H9 (cell line): Measurements from ENCODE around the gene SRRT. TPM values are rescaled to one million over a fixed set of nuclear protein-coding genes. Genes with fewer than 3 reads are reported as not detected.
"Not testable (repeated sequence)": the region's sequence is repeated elsewhere in the genome, so short reads cannot be mapped to it uniquely, and the experiment has no call there.

ENCODE experiments used
- DNase-seq: peaks from one replicate; pipeline ENCODE4 v3.0.0-alpha.2; 2017
- H2AFZ ChIP-seq: one replicate; pipeline ENCODE4 v1.6.1; 2013; ENCODE audit warnings: mild to moderate bottlenecking, low read length, control low read depth, moderate library complexity
- H2AK5ac ChIP-seq: 2 replicates; pipeline ENCODE4 v1.6.1; 2013; ENCODE audit warnings: low read length, control low read depth, mixed read lengths; ENCODE audit not compliant: insufficient read length
- H2BK120ac ChIP-seq: one replicate; pipeline ENCODE4 v1.6.1; 2013; ENCODE audit warnings: low read depth, mild to moderate bottlenecking, low read length, control low read depth, inconsistent platforms; ENCODE audit not compliant: poor library complexity, severe bottlenecking
- H2BK12ac ChIP-seq: 2 replicates; pipeline ENCODE4 v1.6.1; 2013; ENCODE audit warnings: low read length, control low read depth, mixed read lengths, low read depth; ENCODE audit not compliant: insufficient read length
- H2BK15ac ChIP-seq: 2 replicates; pipeline ENCODE4 v1.6.1; 2013; ENCODE audit warnings: low read depth, low read length, control low read depth
- H2BK20ac ChIP-seq: one replicate; pipeline ENCODE4 v1.6.1; 2013; ENCODE audit warnings: low read depth, mild to moderate bottlenecking, low read length, control low read depth, inconsistent platforms; ENCODE audit not compliant: poor library complexity, severe bottlenecking
- H2BK5ac ChIP-seq: 2 replicates; pipeline ENCODE4 v1.6.1; 2013; ENCODE audit warnings: low read length, control low read depth, mixed read lengths; ENCODE audit not compliant: insufficient read length
- H3K14ac ChIP-seq: 2 replicates; pipeline ENCODE4 v1.6.1; 2013; ENCODE audit warnings: low read length, control low read depth; ENCODE audit not compliant: insufficient read depth
- H3K18ac ChIP-seq: 2 replicates; pipeline ENCODE4 v1.6.1; 2013; ENCODE audit warnings: low read depth, mild to moderate bottlenecking, mixed read lengths, low read length, control low read depth; ENCODE audit not compliant: insufficient read length
- H3K23ac ChIP-seq: 2 replicates; pipeline ENCODE4 v1.6.1; 2013; ENCODE audit warnings: low read length, control low read depth, mixed read lengths, low read depth; ENCODE audit not compliant: insufficient read length
- H3K23me2 ChIP-seq: 2 replicates; pipeline ENCODE4 v1.6.1; 2013; ENCODE audit warnings: low read depth, mild to moderate bottlenecking, mixed read lengths, low read length, control low read depth; ENCODE audit not compliant: insufficient read length, poor library complexity, severe bottlenecking
- H3K27ac ChIP-seq: 2 replicates; pipeline ENCODE4 v1.5.1; 2013; ENCODE audit warnings: low read length, control low read depth, mixed read lengths, low read depth; ENCODE audit not compliant: insufficient read length
- H3K27me3 ChIP-seq: 2 replicates; pipeline ENCODE4 v1.6.1; 2013; ENCODE audit warnings: low read length, control low read depth, inconsistent platforms; ENCODE audit not compliant: insufficient read depth
- H3K4ac ChIP-seq: 2 replicates; pipeline ENCODE4 v1.6.1; 2013; ENCODE audit warnings: low read depth, mild to moderate bottlenecking, control low read depth, inconsistent platforms, low read length, moderate library complexity
- H3K4me1 ChIP-seq: 2 replicates; pipeline ENCODE4 v1.6.1; 2013; ENCODE audit warnings: low read length, control low read depth, inconsistent platforms; ENCODE audit not compliant: insufficient read depth
- H3K4me2 ChIP-seq: 2 replicates; pipeline ENCODE4 v1.6.1; 2013; ENCODE audit warnings: low read length, control low read depth, mixed read lengths; ENCODE audit not compliant: insufficient read length, insufficient read depth
- H3K56ac ChIP-seq: 2 replicates; pipeline ENCODE4 v1.6.1; 2013; ENCODE audit warnings: low read depth, mild to moderate bottlenecking, mixed read lengths, low read length, control low read depth; ENCODE audit not compliant: insufficient read length
- H3K79me1 ChIP-seq: 2 replicates; pipeline ENCODE4 v1.6.1; 2013; ENCODE audit warnings: low read depth, mild to moderate bottlenecking, moderate library complexity, low read length, control low read depth, inconsistent platforms; ENCODE audit not compliant: insufficient read depth, poor library complexity, severe bottlenecking
- H3K79me2 ChIP-seq: 2 replicates; pipeline ENCODE4 v1.6.1; 2013; ENCODE audit warnings: low read length, control low read depth, inconsistent platforms; ENCODE audit not compliant: insufficient read depth
- H3K9ac ChIP-seq: 2 replicates; pipeline ENCODE4 v1.6.1; 2013; ENCODE audit warnings: low read length, control low read depth, mixed read lengths; ENCODE audit not compliant: insufficient read length; ENCODE audit errors: extremely low read depth
- H3K9me3 ChIP-seq: one replicate; pipeline ENCODE4 v1.6.1; 2013; ENCODE audit warnings: low read depth, low read length, inconsistent platforms; ENCODE audit not compliant: control insufficient read depth
- H3T11ph ChIP-seq: one replicate; pipeline ENCODE4 v1.6.1; 2013; ENCODE audit warnings: mild to moderate bottlenecking, low read length, control low read depth, inconsistent platforms
- H4K20me1 ChIP-seq: one replicate; pipeline ENCODE4 v1.6.1; 2013; ENCODE audit not compliant: control insufficient read depth, insufficient read length, insufficient read depth
- H4K5ac ChIP-seq: 2 replicates; pipeline ENCODE4 v1.6.1; 2013; ENCODE audit warnings: low read depth, mild to moderate bottlenecking, mixed read lengths, low read length, control low read depth; ENCODE audit not compliant: insufficient read length
- H4K8ac ChIP-seq: replicated peaks from 2 replicates; pipeline ENCODE4 v1.6.1; 2013; ENCODE audit warnings: low read length, control low read depth, mixed read lengths, low read depth; ENCODE audit not compliant: insufficient read length
- H4K91ac ChIP-seq: 2 replicates; pipeline ENCODE4 v1.6.1; 2013; ENCODE audit warnings: low read depth, mild to moderate bottlenecking, moderate library complexity, mixed read lengths, low read length, control low read depth; ENCODE audit not compliant: insufficient read length
- H3K27ac Mint-ChIP-seq, 3 experiments: 2 replicates in 2 of 3; 3 replicates in 1 of 3; pipeline ENCODE4 v1.8.0; 2020 to 2021; ENCODE audit warnings: mixed read lengths in 3 of 3, mild to moderate bottlenecking in 1 of 3, moderate library complexity in 1 of 3
- H3K27me3 Mint-ChIP-seq: 2 replicates; pipeline ENCODE4 v1.8.0; 2021; ENCODE audit warnings: low read depth, mild to moderate bottlenecking, moderate library complexity, mixed read lengths
- H3K36me3 Mint-ChIP-seq, 3 experiments: 2 replicates in 2 of 3; 3 replicates in 1 of 3; pipeline ENCODE4 v1.8.0; 2020 to 2021; ENCODE audit warnings: low read depth in 3 of 3, mixed read lengths in 3 of 3; ENCODE audit not compliant: insufficient read depth in 1 of 3
- H3K4me1 Mint-ChIP-seq, 2 experiments: 2 replicates each; pipeline ENCODE4 v1.8.0; 2020; ENCODE audit warnings: mixed read lengths in 2 of 2
- H3K4me3 Mint-ChIP-seq, 2 experiments: 2 replicates in 1 of 2; 3 replicates in 1 of 2; pipeline ENCODE4 v1.8.0; 2020 to 2021; ENCODE audit warnings: mild to moderate bottlenecking in 2 of 2, mixed read lengths in 2 of 2, moderate library complexity in 1 of 2
- H3K9me3 Mint-ChIP-seq, 2 experiments: 2 replicates in 1 of 2; 3 replicates in 1 of 2; pipeline ENCODE4 v1.8.0; 2020; ENCODE audit warnings: mild to moderate bottlenecking in 2 of 2, mixed read lengths in 2 of 2, moderate library complexity in 1 of 2
- CTCF ChIP-seq: fragments of 200-600 bp; sonication (generic); conservative IDR thresholded peaks from 3 replicates; pipeline ENCODE4 v1.8.0; 2021; ENCODE audit warnings: antibody characterized with exemption, mild to moderate bottlenecking
- WGBS: extraction: QIAGEN DNeasy Blood & Tissue Kit; methylation state at CpG from one replicate; pipeline ENCODE4 v1.1.7; 2013; ENCODE audit warnings: missing lambda C conversion rate, low lambda C conversion rate, mixed read lengths; ENCODE audit not compliant: insufficient read length; ENCODE audit errors: extremely low coverage; 5-methylcytosine and 5-hydroxymethylcytosine counted together
- total RNA-seq: library from RNA; stranded (reverse); gene quantifications from 2 replicates; pipeline ENCODE4 v1.2.1, GENCODE V29; 2021

The SRRT gene
- total RNA-seq, 1 experiment from 2014 or later, result 373 TPM

DNA sequence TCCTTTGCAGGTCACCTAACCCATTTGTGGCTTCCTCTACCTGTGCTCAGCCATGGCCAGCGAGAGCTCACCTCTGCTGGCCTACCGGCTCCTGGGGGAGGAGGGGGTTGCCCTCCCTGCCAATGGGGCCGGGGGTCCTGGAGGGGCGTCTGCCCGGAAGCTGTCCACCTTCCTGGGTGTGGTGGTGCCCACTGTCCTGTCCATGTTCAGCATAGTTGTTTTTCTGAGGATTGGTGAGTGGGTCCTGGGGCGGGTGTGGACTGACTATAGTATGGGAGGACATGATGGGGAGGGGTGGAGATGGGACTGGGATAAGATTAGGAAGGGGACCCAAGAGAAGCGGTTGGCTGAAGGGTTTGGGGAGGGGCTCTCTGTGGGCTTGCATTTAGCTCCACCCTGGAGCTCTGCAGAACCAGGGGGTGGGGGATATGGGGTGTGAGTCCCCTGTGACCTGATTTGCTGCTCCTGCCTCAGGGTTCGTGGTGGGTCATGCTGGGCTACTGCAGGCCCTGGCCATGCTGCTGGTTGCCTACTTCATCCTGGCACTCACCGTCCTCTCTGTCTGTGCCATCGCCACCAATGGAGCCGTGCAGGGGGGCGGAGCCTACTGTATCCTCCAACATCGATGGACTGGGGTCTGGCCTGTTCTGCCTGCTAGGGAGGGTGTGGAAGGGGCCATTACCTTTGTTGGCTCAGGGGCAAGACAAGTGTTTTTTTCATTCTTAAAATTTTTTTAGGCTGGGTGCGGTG, 20.6 kb upstream of the SRRT start:
- Histone ChIP-seq H3K4ac (no peak overlapping the region), H4K5ac (no peak overlapping the region), H4K20me1 (no peaks in the 10 kb centered on the region), H3K4me2 (no peak overlapping the region), H2BK15ac (no peak overlapping the region), H2BK120ac (no peak overlapping the region), H2BK20ac (no peak overlapping the region), H2AK5ac (no peak overlapping the region), H3K9ac (no peak overlapping the region), H3K27ac (no peak overlapping the region), H2BK5ac (no peak overlapping the region), H4K8ac (no peak overlapping the region), H3K4me1 (no peaks in the 10 kb centered on the region), H4K91ac (no peak overlapping the region), H2AFZ (no peak overlapping the region), H2BK12ac (no peak overlapping the region), H3K23ac (no peak overlapping the region), H3K56ac (no peak overlapping the region), H3K27me3 (no peaks in the 10 kb centered on the region), H3T11ph (no peak overlapping the region), H3K9me3 (no peaks in the 10 kb centered on the region), H3K79me1 (peaks cover 3% of the 10 kb centered on the region), H3K14ac (no peak overlapping the region; the same call in 1 of the 2 replicates), H3K18ac (no peak overlapping the region), H3K79me2 (peaks cover 2% of the 10 kb centered on the region; the same call in 1 of the 2 replicates), H3K23me2 (peaks cover 4% of the 10 kb centered on the region)
- no peaks in the 10 kb centered on the region for H3K27me3 Mint-ChIP-seq
- peaks cover 2 to 18% (median 11%) of the 10 kb centered on the region in 3 experiments; a peak in 5 of 7 replicates for H3K36me3 Mint-ChIP-seq
- no CpG with 5 or more reads among the region's 14 CpGs for WGBS
- no peak overlapping the region; a peak in 1 of 7 replicates for H3K27ac Mint-ChIP-seq
- H3K9me3 Mint-ChIP-seq, result no peaks in the 10 kb centered on the region; a peak in 1 of 5 replicates
- DNase-seq, result no peak
- no peak for TF ChIP-seq CTCF
- peak overlapping the region; percentile 24 to 98; a peak in 3 of 5 replicates for H3K4me3 Mint-ChIP-seq
- H3K4me1 Mint-ChIP-seq, result peaks cover 6 to 10% of the 10 kb centered on the region in 2 experiments; a peak in 2 of 4 replicates

- H2BK120ac ChIP-seq, H3K56ac ChIP-seq, H3K4me1 ChIP-seq, H2AFZ ChIP-seq, H3K9ac ChIP-seq, H2BK15ac ChIP-seq, H3K18ac ChIP-seq, H4K20me1 ChIP-seq, H3K79me1 ChIP-seq, DNase-seq, H2AK5ac ChIP-seq, H3K9me3 ChIP-seq, H3K9me3 Mint-ChIP-seq, H4K8ac ChIP-seq, H3K23me2 ChIP-seq, H3K79me2 ChIP-seq, H4K91ac ChIP-seq, H3K14ac ChIP-seq, H4K5ac ChIP-seq, H3K4me2 ChIP-seq, H3K4me1 Mint-ChIP-seq, H2BK20ac ChIP-seq, H3K27me3 ChIP-seq, H2BK12ac ChIP-seq, H3K27me3 Mint-ChIP-seq, H3K27ac Mint-ChIP-seq, H2BK5ac ChIP-seq, H3K4ac ChIP-seq, H3K27ac ChIP-seq, H3T11ph ChIP-seq, H3K23ac ChIP-seq: not testable (repeated sequence)
- Mint-ChIP-seq H3K4me3 (peak overlapping the region in 1 of 2 experiments; percentile 17; a peak in 2 of 5 replicates), H3K36me3 (peaks cover 5 to 20% (median 17%) of the 10 kb centered on the region in 3 experiments; a peak in 6 of 7 replicates)
- no CpG with 5 or more reads among the region's 9 CpGs for WGBS
Measured at GRCh38 chr7:100854899-100855298, 20.0 kb upstream of the SRRT start.
